Urinary bladder (tissue), 4 donors: Measurements from ENCODE around the gene CRBN. TPM values are rescaled to one million over a fixed set of nuclear protein-coding genes. Genes with fewer than 3 reads are reported as not detected.

ENCODE experiments used
- DNase-seq: peaks from one replicate; pipeline ENCODE4 v3.0.0-alpha.2; 2015; ENCODE audit errors: extremely low spot score
- H3K27ac ChIP-seq: one replicate; pipeline ENCODE4 v1.5.1; 2013; ENCODE audit warnings: low read depth, mild to moderate bottlenecking, moderate library complexity
- H3K36me3 ChIP-seq: one replicate; pipeline ENCODE4 v1.6.1; 2013; ENCODE audit warnings: mild to moderate bottlenecking, moderate library complexity; ENCODE audit not compliant: insufficient read depth
- H3K4me1 ChIP-seq: one replicate; pipeline ENCODE4 v1.6.1; 2013; ENCODE audit warnings: mild to moderate bottlenecking, moderate library complexity; ENCODE audit not compliant: insufficient read depth
- H3K4me3 ChIP-seq: one replicate; pipeline ENCODE4 v1.5.1; 2013; ENCODE audit warnings: low read depth, low read length
- WGBS: extraction: QIAGEN DNeasy Blood & Tissue Kit; methylation state at CpG from one replicate; pipeline ENCODE4 v1.1.7; 2013; 5-methylcytosine and 5-hydroxymethylcytosine counted together
- polyA plus RNA-seq: library from polyadenylated mRNA; stranded (reverse); fragments of 200-250 nt; gene quantifications from one replicate; pipeline ENCODE4 v1.2.3, GENCODE V29; 2013
- total RNA-seq: library from RNA; depleted of rRNA; stranded (reverse); fragments of >200 nt; gene quantifications from one replicate; pipeline ENCODE4 v1.2.3, GENCODE V29; 2014
- donor health status: healthy with polysubstance abuse.
- donor health status: healthy.

CRBN gene
- total and polyA plus RNA-seq, 2 donors = 36.7 to 154 TPM

DNA sequence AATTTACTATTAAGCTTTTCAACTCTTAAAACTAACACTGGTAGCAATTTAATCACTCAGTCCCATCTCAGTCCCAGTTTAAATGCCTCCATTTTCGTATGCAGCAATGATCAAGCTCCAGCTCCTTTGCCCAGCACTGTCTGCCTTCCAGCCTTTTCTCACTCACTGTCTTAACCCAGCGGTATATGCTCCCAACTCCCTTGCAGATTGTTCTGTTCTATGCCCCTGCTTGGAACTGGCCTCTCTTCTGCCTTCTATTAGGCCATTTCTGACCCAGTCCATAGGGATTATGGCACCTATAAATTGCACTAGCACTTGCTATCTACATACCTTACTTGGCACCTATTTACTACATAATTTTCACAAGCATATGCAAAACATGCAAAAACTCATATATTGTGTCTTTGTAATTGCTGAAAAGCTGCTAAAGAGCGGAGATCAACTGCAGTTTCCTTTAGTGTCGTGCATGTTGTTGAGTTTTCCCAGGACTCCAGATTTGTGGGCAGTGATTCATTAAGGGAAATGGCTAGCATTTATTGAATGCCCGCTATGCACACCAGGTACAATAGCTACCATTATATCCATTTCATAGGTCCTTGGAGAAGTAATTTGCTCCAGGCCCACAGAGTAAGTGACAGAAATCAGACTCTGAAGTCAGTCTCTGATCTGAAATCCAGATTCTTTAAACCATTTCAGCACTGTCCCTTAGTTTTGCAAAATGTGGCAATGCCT, 24.4 kb downstream of the CRBN start:
- 92% methylated on average over 5 of the region's 5 CpGs for WGBS
- H3K4me1 ChIP-seq = no peaks in the 10 kb centered on the region
- no peak overlapping the region for H3K27ac ChIP-seq
- no peak overlapping the region for H3K4me3 ChIP-seq
- no peak for DNase-seq
- H3K36me3 ChIP-seq = peaks cover 9% of the 10 kb centered on the region

DNA sequence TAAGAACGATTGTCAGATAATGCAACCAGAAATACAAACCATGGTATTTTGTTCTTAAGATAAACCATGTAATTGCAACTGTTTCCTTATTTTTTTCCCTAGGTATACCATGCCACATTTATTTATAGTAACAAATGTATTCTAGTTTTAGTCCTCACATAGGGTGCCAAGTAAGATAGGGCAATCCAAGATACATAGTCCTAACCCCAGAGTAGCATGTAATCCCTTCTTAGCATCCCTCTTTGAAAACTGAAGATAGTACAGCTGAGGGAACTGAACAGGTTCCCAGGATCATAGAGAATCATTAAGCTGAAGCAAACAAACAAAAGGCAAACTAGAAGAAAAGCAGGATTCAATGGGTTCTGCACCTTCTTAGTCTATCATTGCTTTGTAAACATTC, 28.0 kb downstream of the CRBN start:
- DNase-seq = no peak
- no peak overlapping the region for H3K27ac ChIP-seq
- H3K4me3 ChIP-seq = no peak overlapping the region
- no peaks in the 10 kb centered on the region for H3K4me1 ChIP-seq
- WGBS = 39% methylated on average over 1 of the region's 1 CpG
- peaks cover 9% of the 10 kb centered on the region for H3K36me3 ChIP-seq

DNA sequence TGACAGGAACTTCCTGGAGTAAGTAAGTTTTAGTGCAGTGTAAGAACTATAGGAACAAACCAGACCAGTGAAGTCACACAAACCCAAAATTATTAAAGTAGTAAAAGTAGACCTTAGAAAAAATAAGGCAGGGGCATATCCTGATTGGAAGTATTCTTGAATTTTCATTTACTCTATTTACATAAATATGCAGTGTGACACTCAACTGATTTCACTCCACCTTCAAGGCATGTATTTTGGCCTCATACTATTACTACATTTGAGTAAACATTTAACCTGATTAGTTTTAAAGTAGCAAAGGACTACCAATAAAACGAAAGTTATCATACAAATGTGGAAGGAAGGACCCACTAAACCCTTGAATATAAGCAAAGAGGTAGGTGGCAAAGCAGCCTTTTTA, 29.9 kb downstream of the CRBN start:
- no peak for DNase-seq
- H3K4me3 ChIP-seq = no peak overlapping the region
- peak overlapping the region; percentile 10 for H3K27ac ChIP-seq
- no peaks in the 10 kb centered on the region for H3K4me1 ChIP-seq
- WGBS = 90% methylated on average over 1 of the region's 1 CpG
- H3K36me3 ChIP-seq = peaks cover 7% of the 10 kb centered on the region

DNA sequence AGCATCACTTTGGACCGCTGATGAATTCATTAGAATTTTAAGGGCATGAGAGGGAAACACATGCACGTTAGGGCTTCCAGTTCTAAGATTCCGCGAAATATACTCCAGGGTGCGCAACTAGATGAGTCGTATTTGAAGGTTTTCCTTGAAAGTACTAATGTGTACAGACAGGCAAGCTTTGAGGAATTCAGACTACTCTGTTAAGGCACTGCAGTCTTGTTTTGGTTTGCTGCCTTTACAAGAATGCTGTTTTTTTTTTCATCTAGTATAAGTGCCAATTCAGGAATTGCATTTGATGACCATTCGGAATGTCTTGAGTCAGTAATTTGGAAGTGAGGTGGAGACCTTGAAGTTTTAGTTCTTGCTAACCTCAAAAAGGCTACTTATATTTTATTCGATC, 33.7 kb downstream of the CRBN start:
- H3K36me3 ChIP-seq = peaks cover 6% of the 10 kb centered on the region

DNA sequence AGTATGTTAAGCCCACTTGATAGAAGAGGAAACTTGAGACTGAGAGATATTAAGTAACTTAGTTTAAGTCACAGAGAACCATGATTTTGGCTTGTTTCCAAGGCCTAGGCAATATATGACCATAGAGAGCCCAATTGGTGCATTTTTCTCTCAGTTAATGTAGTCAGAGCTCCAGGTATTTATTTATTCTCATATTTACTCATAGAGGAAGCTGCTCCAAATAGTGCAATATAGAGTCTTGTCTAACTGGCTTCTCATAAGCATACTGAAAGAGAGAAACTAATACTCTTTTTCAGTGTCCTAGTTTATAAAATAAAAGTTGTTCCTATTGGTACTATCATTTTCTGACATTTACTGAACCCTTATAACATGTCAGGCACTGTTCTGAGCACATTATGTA, 37.6 kb downstream of the CRBN start:
- peaks cover 6% of the 10 kb centered on the region for H3K36me3 ChIP-seq
- H3K27ac ChIP-seq = no peak overlapping the region
- no peak for DNase-seq

More for the DNA sequence above, 33.7 kb downstream of the CRBN start:
- Histone ChIP-seq H3K27ac (no peak overlapping the region), H3K4me1 (no peaks in the 10 kb centered on the region), H3K4me3 (no peak overlapping the region)
- 87% methylated on average over 8 of the region's 8 CpGs for WGBS
- DNase-seq = no peak

DNA sequence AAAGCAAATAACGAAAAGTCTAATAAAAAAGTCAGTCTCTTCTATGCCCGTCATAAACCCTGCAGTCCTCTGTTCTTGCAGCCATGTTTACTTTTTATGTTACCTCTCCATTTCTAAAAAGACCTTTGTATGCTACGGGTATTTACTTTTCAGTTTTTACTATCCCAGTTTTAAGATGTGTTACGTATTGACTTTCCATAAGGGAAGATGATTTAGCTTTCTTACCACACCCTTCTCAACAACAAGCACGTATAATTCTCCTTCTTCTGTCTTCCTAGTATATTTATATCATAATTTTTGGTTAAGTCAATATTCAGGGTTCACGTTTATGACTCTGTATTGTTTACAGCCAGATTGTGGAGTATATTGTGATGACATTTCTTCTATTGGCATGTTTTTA, 42.0 kb downstream of the CRBN start:
- H3K36me3 ChIP-seq = peaks cover 7% of the 10 kb centered on the region
- H3K4me3 ChIP-seq = no peak overlapping the region
- DNase-seq = no peak
- 88% methylated on average over 6 of the region's 6 CpGs for WGBS
- no peak overlapping the region for H3K27ac ChIP-seq
- H3K4me1 ChIP-seq = no peaks in the 10 kb centered on the region

More for the DNA sequence above, 37.6 kb downstream of the CRBN start:
- H3K4me1 ChIP-seq = no peaks in the 10 kb centered on the region
- no peak overlapping the region for H3K4me3 ChIP-seq

DNA sequence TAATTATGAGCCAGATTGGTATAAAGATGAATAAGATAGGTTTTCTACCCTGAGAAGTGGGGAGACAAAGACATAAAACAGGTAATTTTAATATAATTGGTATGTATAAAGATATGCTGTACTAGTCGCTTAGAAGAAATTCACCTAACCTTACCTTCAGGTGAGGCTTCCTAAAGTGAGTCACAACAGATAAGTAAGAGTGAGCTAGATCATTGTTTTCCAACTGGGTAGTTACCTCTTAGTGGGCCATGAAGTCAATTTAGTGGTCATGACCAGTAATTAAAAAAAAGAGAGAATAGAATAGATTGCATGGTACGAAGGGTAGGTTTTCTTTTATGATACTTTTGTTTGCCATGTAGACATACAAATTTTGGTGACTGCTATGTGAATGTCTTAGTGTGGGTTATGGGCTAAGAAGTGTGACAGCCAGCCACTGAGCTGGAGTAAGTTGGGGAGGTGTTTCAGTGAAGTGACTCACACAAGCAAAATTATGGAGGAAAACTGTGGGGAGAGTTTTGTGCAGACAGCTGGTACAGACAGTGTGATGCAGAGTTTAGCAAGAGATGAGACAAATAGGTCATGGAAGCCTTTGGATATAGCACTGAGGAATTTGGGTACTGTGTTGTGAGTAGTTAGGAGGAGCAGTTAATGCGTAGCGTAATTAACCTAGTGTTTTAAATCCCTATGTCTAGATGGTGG, 44.6 kb downstream of the CRBN start:
- 98% methylated on average over 4 of the region's 4 CpGs for WGBS
- H3K36me3 ChIP-seq = peaks cover 4% of the 10 kb centered on the region
- H3K27ac ChIP-seq = no peak overlapping the region
- H3K4me1 ChIP-seq = no peaks in the 10 kb centered on the region
- no peak for DNase-seq
- no peak overlapping the region for H3K4me3 ChIP-seq

DNA sequence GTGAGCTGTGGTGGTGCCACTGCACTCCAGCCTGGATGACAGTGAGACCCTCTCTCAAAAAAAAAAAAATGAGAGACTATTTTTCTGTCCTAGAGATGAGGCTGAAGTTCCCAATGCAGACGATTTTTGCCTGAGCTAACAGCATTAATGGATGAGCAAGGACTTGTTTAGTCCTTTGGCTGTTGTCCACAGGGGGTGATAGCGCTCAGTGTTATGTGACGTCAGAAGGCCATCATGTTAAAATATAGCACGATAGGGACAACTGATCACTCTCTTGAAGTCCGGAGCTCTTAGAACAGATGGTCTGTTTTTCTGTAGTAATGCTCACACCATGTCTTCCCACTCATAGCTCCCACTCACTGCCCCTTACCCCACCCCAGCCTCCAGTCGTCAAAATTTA, 46.0 kb downstream of the CRBN start:
- Histone ChIP-seq H3K27ac (no peak overlapping the region), H3K4me1 (no peaks in the 10 kb centered on the region), H3K36me3 (peaks cover 2% of the 10 kb centered on the region), H3K4me3 (no peak overlapping the region)
- no peak for DNase-seq
- WGBS = 79% methylated on average over 6 of the region's 6 CpGs

DNA sequence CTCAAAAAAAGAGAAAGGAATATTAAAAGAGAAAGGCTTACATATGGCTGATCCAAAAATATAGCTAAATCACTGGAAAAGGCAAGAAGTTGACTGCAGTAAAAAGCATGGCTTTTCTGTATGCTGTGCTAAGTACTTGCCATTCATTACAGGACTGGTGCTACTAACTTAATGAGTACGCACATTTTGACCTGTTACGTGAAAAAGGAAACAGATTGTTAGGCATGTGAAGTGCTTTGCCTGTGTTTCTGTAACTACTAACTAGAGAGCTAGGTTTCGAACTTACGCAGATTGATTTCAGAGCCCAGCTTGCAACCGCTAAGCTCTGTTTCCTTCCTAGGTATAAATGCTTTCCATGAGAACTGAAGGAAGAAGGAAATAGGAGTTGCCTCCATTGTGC, 49.9 kb downstream of the CRBN start:
- no peak for DNase-seq
- Histone ChIP-seq H3K4me3 (no peak overlapping the region), H3K36me3 (no peaks in the 10 kb centered on the region), H3K4me1 (no peaks in the 10 kb centered on the region), H3K27ac (no peak overlapping the region)
- WGBS = 75% methylated on average over 5 of the region's 5 CpGs

DNA sequence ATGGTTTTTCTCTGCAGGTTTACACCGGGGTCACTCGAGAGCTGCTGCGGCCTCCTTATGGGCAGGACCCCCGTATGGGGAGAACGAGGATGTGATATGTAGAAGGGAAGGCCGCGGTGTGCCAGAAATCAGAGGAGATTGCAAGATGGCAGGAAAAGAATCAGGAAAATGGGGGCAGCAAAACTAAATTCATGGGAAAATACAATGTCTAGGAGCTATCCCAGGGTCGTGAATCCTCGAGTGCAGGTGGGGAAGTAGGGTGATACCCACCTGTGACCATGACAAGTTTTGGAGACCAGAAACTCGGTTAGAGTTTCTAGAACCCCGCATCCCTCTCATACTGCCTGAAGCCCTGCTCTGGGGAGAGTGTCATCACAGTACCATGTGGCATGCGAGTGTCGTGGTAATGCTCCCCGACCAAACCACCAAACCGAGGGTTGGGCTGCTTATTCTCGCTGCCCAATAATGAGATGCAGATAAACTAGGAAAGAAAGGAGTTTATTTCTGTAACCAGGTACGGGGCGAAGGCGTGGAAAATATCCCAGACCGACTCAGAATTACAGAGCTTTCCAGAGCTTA, 52.0 kb downstream of the CRBN start:
- 35% methylated on average over 20 of the region's 20 CpGs for WGBS
- no peaks in the 10 kb centered on the region for H3K36me3 ChIP-seq
- peak overlapping the region; percentile 61 for H3K4me3 ChIP-seq
- H3K27ac ChIP-seq = peak overlapping the region; percentile 11
- no peaks in the 10 kb centered on the region for H3K4me1 ChIP-seq
- DNase-seq = no peak

DNA sequence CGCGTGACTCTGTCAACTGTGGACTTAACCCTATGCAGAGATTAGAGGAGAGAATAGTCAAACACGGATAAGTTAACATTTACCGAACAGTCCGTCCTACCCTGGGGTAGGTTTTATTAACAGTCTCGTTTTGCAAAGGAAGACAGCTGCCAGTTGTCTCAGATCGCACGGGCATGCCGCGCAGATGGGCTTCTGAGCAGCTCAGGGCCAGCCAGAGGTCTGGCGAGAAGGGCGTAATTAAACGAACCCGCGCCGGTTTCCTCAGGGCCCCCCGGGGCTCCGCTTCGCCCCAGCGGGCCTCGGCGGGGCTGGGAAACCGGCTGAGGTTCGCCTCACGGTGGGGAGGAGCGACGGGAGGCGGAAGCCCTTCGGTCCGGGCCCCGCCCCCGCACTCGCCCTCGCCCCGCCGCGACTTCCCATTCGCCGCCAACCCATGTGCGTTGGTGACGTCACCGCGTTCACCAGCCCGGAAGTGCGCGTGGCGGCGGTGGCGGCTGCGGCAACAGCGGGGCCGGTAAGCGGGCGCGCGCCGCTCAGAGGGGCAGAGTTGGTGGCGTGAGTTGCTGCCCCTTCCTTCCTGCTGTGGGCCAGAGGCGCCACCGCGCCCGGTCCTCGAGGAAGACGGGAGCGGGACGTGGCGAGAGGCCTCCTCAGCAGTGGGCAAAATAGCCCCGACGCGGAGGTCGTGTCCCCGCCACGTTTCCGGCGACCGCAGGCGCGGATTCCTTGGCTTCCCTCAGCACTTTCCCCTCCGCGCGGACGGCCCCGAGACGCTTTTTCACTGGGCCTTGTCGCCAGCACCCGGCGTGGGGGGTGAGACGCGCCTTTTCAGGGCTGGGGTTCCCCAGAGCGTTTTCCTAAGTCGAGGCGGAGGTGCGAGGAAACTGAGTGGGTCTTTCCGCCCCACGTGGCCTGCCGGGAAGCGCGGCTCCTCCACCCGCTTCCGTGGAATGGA, 52.7 kb downstream of the CRBN start, which contains the start of gene TRNT1:
TRNT1 (plus strand) TSS at position 464 of the 955 bp plus-strand sequence. CDS start 2,101 bp downstream, outside the sequence.
- peak within 1 kb of the TSS; percentile 61 for H3K4me3 ChIP-seq
- no peaks in the 10 kb centered on the region for H3K36me3 ChIP-seq
- H3K4me1 ChIP-seq = no peaks in the 10 kb centered on the region
- H3K27ac ChIP-seq = peak within 1 kb of the TSS; percentile 87
- under 1% methylated on average over 100 of the region's 100 CpGs for WGBS
- DNase-seq = peak; percentile 77

DNA sequence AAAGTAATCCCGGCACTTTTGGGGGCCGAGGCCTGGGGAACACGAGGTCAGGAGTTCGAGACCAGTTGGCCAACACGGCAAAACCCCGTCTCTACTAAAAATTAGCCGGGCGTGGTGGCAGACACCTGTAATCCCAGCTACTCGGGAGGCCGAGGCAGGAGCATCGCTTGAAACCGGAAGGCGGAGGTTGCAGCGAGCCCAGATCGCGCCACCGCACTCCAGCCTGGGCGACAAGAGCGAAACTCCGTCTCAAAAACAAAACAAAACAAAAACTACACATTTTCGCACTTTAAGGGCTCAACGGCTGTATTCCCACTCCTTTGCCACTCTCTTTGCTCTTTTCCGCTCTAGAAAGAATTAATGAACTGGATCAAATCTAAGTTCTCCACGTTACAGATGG, 53.5 kb downstream of the CRBN start:
- DNase-seq = no peak
- Histone ChIP-seq H3K27ac (no peak overlapping the region), H3K4me1 (no peaks in the 10 kb centered on the region), H3K36me3 (no peaks in the 10 kb centered on the region), H3K4me3 (peak overlapping the region; percentile 61)
- 91% methylated on average over 24 of the region's 24 CpGs for WGBS

DNA sequence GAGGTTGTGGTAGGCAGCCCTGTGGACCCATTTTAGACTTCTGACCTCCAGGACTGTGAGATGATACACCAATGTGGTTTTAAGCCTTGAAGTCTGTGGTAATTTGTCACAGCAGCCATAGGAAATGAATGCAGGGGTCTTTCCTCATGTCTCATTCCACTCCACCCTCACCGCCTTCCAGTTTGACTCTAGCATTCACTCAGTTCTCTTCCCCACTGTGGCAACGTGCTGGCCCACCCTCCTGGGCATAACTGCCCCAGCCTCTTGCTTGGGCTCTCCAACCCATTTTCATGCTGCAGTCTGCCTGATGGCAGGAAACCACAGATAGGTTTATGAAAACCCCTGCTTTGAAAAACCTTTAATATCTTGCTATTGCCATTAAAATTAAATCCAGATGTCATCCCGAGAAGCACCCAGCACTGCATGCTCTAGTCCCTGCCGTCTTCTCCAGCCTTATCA, 60.1 kb downstream of the CRBN start:
- DNase-seq = no peak
- no peak overlapping the region for H3K27ac ChIP-seq
- H3K4me1 ChIP-seq = no peaks in the 10 kb centered on the region
- 61% methylated on average over 4 of the region's 4 CpGs for WGBS
- no peaks in the 10 kb centered on the region for H3K36me3 ChIP-seq
- no peak overlapping the region for H3K4me3 ChIP-seq
